Measurements from ENCODE around the gene EPM2A.

DNA sequence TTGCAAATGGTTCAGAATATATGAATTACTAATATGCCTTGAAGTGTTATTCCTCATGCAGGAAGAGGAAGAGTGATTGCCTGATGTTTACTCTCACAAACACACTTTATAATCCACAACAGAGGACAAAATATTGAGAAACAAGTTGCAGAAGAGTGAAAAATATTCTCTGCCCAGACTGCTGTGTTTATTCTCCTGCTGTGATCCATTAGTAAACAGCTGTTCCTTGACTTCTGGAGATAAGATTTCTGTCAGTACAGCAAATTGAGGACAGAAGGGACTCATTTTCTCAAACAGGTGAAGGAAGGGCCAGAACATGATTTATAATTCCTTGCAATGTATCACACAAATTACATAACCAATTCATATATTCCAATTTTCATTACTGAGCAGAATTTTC, 148.0 kb downstream of the EPM2A start:
- TF ChIP-seq MXI1 (conservative IDR thresholded peaks at IDR 0.05; ENCODE audit: poor library complexity, severe bottlenecking) (no peak), RAD21 (conservative IDR thresholded peaks at IDR 0.05) (no peak), EP300 (conservative IDR thresholded peaks at IDR 0.05; ENCODE audit: poor library complexity, severe bottlenecking) (no peak)
- TF ChIP-seq, protein P1, sequence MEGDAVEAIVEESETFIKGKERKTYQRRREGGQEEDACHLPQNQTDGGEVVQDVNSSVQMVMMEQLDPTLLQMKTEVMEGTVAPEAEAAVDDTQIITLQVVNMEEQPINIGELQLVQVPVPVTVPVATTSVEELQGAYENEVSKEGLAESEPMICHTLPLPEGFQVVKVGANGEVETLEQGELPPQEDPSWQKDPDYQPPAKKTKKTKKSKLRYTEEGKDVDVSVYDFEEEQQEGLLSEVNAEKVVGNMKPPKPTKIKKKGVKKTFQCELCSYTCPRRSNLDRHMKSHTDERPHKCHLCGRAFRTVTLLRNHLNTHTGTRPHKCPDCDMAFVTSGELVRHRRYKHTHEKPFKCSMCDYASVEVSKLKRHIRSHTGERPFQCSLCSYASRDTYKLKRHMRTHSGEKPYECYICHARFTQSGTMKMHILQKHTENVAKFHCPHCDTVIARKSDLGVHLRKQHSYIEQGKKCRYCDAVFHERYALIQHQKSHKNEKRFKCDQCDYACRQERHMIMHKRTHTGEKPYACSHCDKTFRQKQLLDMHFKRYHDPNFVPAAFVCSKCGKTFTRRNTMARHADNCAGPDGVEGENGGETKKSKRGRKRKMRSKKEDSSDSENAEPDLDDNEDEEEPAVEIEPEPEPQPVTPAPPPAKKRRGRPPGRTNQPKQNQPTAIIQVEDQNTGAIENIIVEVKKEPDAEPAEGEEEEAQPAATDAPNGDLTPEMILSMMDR (IDR thresholded peaks at IDR 0.05; ENCODE audit: poor library complexity, severe bottlenecking): no peak
